GM18909 (cell line): Measurements from ENCODE around the gene TMEM38B.
A peak's percentile ranks its signal among the peaks of the same experiment; 100 is the strongest.
"Not testable (repeated sequence)": the region's sequence is repeated elsewhere in the genome, so short reads cannot be mapped to it uniquely, and the experiment has no call there.

Experiments
- ATAC-seq: cut with Tn5 transposase; IDR thresholded peaks from one replicate; pipeline ENCODE4 v1.9.1; 2021; ENCODE audit warnings: mild to moderate bottlenecking; ENCODE audit not compliant: unreplicated experiment, poor library complexity

The TMEM38B gene

DNA sequence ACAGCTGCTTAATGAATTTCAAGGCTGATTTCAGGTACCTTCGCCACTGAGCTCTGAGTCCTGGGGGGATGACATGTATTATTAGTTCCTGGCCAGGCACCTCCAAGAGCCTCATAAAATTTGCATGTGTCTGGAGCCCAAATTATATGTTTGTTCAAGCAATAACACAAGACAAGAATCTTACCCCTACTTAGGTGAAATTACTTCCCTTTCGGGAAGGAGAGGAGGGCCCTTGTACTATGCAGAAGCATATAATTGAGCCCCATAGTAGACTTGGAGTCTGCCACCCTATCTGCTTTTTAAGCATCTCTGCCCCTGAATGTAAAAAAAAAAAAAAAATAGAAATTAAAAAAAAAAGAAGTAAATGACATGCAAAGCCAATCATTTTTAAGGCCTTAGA, 13.0 kb upstream of the TMEM38B start:
- ATAC-seq = no peak

GRCh38 chr9:105681724-105682123, 12.6 kb upstream of the TMEM38B start:
- ATAC-seq = no peak

GRCh38 chr9:105683688-105684275, 10.6 kb upstream of the TMEM38B start:
- no peak for ATAC-seq

GRCh38 chr9:105686936-105687335, 7.4 kb upstream of the TMEM38B start:
- no peak for ATAC-seq

DNA sequence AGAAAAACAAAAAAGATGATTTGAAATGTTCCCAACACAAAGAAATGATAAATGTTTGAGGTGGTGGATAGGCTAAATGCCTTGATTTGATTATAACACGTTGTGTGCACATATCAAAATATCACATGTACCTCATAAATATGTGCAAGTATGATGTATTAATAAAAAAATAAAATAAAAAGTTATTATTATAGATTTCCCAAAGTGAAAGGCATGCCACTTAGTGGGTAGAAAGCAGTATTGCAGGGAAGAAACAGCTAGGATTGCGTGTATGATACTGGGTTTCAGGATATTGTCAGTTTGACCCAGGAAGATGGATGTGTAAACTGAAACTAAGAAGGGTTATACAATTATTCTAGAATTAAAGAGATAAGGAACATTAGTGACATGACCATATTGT, 3.6 kb upstream of the TMEM38B start:
- no peak for ATAC-seq

DNA sequence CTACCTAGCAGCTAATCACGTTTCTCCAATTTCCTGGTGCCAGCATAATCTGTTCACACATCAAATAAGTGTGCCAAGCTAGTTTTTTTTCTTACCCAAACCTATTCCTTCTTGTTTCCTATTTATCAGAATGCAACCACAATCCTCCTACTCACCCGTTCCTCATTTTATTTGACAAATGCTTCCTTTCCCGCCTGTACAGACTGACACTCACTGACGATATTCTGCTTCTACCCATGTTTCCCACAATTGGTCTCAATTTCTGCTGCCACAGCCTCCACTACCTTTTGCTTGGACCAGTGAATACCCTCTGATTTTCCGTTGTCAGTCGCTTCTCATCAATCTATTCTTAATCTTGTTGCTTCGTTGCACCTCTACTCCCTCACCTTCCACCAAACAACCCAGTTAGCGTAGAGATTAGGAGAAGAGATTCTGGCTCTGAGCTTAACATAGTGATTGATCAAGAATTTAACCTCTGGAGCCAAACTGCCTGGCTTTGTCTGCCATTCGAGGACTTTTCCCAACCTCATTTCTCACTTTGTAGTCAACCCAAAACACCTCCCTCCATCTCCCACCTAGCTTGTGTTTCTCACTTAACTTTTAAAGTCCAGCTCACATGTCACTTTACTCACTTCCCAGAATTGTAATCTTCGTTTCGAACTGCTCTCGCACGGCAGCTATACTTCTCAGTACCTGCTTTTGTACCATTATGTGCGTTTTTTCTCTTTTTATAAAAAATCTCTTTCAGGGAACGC, 729 bp upstream of the TMEM38B start:
- ATAC-seq = peak; percentile 24

DNA sequence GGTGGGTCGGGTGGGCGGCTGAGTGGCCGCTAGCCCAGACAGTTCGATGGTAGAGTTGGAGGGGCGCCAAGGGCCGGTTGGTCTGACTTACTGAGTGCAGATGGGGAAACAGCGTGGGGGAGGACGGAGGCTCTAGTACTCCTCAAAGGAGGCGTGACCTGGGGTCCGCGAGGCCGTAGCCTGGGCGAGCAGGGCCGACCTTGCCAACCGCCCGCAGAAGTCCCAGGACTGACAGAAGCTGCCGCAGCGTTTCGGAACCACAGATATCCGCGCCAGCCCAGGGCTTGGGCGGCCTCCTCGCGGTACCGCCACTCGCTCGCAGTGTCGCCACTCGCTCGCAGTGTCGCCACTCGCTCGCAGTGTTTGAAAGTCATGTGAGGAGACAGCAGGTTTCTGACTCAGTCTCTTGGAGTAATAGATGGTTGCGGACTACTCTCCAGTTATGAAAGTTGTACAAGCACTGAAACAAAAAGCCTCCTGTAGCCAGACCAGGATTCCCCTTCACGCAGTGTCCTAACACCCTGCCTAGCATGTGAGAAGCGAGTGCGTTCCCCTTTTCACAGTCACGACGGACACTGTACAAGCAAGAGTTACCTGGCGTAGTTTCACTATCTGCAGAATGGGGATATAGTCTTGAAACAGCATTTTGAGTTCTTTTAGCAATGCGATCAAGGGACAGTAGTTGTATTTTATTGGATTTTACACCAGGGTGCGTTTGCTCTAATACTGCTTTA, 674 bp downstream of the TMEM38B start:
- ATAC-seq = peak; percentile 71

DNA sequence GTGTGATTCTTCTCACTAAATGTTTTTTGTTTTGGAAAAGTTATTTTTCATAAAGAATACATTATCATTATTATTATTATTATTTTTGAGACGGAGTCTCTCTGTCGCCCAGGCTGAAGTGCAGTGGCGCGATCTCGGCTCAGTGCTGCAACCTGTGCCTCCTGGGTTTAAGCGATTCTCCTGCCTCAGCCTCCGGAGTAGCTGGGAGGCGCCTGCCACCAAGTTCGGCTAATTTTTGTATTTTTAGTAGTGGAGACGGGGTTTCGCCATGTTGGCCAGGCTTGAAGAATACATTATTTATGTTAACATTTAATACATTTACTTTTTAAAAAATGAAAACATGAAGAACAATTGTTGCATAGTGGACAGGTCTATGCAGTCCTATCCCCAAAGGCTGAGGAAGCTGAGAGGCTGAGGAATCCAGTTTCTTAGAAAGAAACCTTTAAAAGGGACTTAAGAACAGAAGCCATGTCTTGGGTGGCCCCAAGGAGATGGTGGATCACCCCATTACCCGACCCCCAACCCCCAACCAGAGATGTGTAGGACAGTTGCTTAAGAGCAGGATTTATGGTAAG, 2.0 kb downstream of the TMEM38B start:
- no peak for ATAC-seq

DNA sequence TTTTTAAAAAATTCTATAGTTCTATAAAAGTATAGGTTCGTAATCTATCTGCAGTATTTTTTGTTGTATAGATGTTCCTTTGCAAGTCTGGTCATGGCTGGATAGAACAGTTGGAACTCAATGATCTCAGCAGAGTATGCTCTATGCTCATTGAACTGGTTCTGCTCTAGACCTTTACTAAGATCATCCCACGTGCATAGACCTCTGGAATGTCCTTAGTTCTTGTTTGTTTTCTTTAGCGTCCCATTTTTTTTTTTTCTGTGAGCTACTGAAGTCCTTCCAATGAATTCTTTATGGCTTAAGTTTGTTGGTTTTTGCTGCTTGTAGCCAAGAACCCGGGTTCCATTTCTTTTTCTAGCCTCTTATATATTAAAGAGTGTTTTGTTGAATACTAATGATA, 3.5 kb downstream of the TMEM38B start:
- no peak for ATAC-seq

DNA sequence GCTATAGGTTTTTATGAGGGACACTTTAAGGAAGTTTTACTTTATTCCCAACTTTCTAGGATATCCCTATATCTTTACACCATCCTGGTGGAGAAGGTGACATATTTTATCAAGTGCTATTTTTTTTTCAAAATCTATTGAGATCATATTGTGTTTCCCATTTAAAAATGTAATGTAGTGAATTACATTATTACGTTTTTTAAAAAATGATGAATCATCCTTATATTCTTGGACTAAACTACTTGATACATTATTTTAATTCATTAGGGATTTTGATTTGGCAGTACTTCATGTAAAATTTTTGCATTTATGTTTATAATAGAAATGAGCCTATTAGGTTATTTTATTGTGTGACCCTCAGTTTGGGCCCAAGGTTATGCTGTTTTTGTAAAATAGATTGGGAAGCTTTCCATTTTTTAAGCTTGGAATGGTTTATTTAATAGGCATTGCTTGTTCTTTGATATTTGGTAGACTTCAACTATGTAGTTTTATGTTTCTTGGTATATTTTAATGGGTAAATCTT, 4.1 kb downstream of the TMEM38B start:
- no peak for ATAC-seq

DNA sequence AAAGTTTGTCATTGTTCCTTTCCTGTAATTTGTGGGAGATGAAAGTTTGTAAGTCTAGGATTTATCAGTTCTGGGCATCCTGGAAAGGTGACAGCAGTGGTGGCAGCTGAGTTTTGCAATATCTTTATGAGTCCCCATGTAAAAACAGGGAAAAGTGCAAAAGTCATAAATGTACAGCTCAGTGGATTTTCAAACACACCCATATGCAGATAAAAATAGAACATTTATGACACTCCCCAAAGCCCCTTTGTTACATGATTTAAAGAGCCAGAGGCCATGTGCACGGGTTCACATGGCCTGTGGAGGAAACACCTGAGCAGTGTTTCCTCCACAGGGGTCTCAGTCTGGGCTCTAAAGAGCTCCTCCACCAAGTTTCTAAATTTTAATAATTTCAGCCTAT, 6.3 kb downstream of the TMEM38B start:
- no peak for ATAC-seq

DNA sequence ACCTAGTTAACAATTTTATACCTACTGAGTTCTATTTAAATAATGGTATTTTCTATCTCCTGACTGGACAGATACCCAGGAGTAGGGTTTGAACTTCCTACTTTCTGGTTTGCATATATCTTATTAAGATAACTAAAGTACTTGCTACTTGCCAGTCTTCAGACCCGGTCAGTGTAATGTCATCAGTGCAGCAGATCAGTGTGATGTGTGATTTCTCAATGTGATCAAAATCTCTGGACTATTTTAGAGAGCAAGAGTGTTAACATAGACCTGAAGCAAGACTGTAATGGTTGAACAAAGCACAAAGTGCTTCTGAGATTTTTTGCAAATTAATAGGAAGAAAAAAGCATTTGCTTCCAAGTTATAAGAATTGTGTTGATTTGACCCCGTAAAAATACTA, 6.8 kb downstream of the TMEM38B start:
- no peak for ATAC-seq

DNA sequence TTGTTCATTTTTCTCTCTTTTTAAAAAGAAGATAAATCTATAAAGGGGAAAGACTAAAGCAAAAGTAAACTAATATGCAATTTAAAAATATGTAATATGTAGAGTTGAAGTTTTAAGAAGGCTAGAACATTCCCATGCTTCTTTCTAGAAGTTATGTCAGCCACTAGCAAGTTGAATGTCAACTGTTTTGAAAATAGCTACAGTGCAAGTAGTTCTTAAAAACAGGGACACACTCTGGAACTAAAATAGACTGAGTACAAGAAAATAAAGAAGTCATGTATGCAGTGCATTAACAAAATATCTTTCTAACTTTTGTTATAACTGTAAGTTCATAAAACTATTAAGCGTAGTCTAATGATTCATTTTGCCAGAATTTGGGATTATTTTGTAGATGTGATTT, 7.9 kb downstream of the TMEM38B start:
- ATAC-seq = no peak

DNA sequence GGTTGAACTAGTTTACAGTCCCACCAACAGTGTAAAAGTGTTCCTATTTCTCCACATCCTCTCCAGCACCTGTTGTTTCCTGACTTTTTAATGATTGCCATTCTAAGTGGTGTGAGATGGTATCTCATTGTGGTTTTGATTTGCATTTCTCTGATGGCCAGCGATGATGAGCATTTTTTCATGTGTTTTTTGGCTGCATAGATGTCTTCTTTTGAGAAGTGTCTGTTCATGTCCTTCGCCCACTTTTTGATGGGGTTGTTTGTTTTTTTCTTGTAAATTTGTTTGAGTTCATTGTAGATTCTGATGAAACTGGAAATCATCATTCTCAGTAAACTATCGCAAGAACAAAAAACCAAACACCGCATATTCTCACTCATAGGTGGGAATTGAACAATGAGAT, 9.3 kb downstream of the TMEM38B start:
- not testable (repeated sequence) for ATAC-seq

- ATAC-seq = no peak
Observed at GRCh38 chr9:105706156-105706555, 11.8 kb downstream of the TMEM38B start.

GRCh38 chr9:105708405-105708804, 14.1 kb downstream of the TMEM38B start:
- ATAC-seq = no peak

DNA sequence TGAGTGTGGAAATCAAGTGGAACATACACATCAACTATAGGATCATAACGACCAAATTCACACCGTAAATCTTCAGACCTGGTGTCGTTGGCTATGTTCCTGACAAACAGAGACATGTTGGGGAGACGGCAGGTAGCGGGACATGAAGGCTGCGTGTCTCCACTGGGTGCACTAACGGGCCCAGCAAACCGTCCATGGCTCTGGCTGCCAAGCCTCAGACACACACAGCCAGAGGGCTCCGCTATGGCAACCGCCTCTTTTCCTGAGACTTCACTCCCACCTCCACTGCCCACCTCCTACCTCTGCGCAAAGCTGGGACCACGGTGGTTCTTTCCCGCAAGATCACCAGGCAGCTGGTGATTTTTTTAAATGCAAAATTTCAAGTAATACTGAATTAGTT, 16.3 kb downstream of the TMEM38B start:
- no peak for ATAC-seq

- no peak for ATAC-seq
Observed at GRCh38 chr9:105711867-105712266, 17.5 kb downstream of the TMEM38B start.

DNA sequence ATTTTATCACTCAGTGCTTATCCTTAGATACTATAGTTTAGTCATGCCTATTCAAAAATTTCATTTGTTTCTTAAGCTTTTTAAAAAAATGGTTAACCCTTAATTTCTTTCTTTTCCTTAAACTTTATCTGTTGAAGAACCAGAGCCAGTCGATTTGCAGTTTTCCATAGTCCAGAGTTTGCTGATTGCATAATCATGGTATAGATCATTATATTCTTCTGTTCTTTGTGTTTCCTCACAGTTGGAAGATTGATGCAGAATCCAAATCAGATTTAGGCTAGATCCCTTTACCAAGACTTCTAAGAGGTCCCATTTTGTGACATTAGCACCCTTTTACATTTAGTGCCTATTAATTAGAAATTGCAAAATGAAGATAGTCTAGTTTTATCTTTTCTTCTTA, 18.0 kb downstream of the TMEM38B start:
- no peak for ATAC-seq

DNA sequence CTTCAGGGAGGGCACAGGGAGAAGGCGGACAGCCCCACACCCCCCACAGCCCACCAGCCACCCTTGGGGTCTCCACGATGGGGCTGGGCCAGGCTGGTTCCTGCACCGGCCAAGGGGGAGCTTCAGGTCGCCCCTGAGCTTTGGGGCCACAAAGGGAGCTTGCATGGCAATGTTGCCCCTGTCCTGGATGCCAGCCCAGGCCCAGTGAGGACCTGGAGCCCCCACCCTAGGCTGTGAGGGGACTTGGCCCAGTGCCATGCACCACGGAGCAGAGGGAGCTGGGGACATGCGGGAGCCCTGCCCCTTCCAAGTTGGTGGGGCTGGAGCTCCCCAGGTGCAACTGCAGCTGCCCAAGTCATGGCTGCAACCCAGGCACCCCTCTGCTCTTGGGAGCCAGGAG, 18.4 kb downstream of the TMEM38B start:
- ATAC-seq = no peak
